GM12878 (cell line): ENCODE results near the gene STRN4. TPM values are rescaled to one million over a fixed set of nuclear protein-coding genes. Genes with fewer than 3 reads are reported as not detected.

ENCODE experiments used
- ESRRA ChIP-seq: IDR thresholded peaks from 2 replicates; pipeline ENCODE4 v1.6.1; 2012; ENCODE audit warnings: mild to moderate bottlenecking, low read length, improper control_type of control experiment
- MYB ChIP-seq: fragments of 150-350 bp; IDR thresholded peaks from 2 replicates; pipeline ENCODE4 v1.6.1; 2014; ENCODE audit warnings: mild to moderate bottlenecking, low read depth, low read length, borderline replicate concordance
- MYC ChIP-seq: IDR thresholded peaks from 2 replicates; pipeline ENCODE4 v1.6.1; 2011; ENCODE audit warnings: mild to moderate bottlenecking, low read length, moderate library complexity, inconsistent platforms; ENCODE audit not compliant: insufficient read depth, insufficient replicate concordance, insufficient read length, severe bottlenecking
- NFXL1 ChIP-seq: fragments of 450-650 bp; IDR thresholded peaks from 2 replicates; pipeline ENCODE4 v1.6.1; 2017; ENCODE audit warnings: antibody characterized with exemption, mild to moderate bottlenecking, borderline replicate concordance
- NFYA ChIP-seq: IDR thresholded peaks from 2 replicates; pipeline ENCODE4 v1.6.1; 2011; ENCODE audit warnings: low read depth, mild to moderate bottlenecking, low read length, improper control_type of control experiment, borderline replicate concordance
- RAD21 ChIP-seq: IDR thresholded peaks from 2 replicates; pipeline ENCODE4 v1.6.1; 2011; ENCODE audit warnings: mild to moderate bottlenecking, low read depth, low read length, moderate library complexity; ENCODE audit not compliant: insufficient read depth
- SMAD1 ChIP-seq: fragments of 450-650 bp; IDR thresholded peaks from 2 replicates; pipeline ENCODE4 v1.6.1; 2018; ENCODE audit warnings: mild to moderate bottlenecking, low read depth; ENCODE audit not compliant: partially characterized antibody
- SMAD5 ChIP-seq: IDR thresholded peaks from 2 replicates; pipeline ENCODE4 v1.6.1; 2016; ENCODE audit warnings: antibody characterized with exemption, low read depth
- SP1 ChIP-seq: IDR thresholded peaks from one replicate; pipeline ENCODE4 v1.6.1; 2011; ENCODE audit warnings: low read depth, low read length
- SPI1 ChIP-seq: IDR thresholded peaks from 2 replicates; pipeline ENCODE4 v1.6.1; 2011; ENCODE audit warnings: low read depth, mild to moderate bottlenecking, low read length, moderate library complexity, borderline replicate concordance; ENCODE audit not compliant: insufficient read depth
- SREBF1 ChIP-seq: IDR thresholded peaks from 2 replicates; pipeline ENCODE4 v1.6.1; 2012; ENCODE audit warnings: mild to moderate bottlenecking, low read length
- SUZ12 ChIP-seq: fragments of 200-600 bp; sonication (generic); IDR thresholded peaks from one replicate; pipeline ENCODE4 v1.6.1; 2018; ENCODE audit warnings: antibody characterized with exemption, mild to moderate bottlenecking; ENCODE audit not compliant: unreplicated experiment
- polyA plus RNA-seq, 11 experiments: library from polyadenylated mRNA; depleted of rRNA in 4 of 11; unstranded in 6 of 11; stranded (reverse) in 5 of 11; fragments of >200 nt; fragmentation: Nextera tagmentation in 4 of 11; fragmentation: Illumina TruSeq in 1 of 11; extraction: Ambion mirVana in 4 of 11; extraction: Trizol in 1 of 11; gene quantifications; 1 replicate in 1 of 11; 2 replicates in 10 of 11; pipeline versions ENCODE4 v1.2.1 to v1.2.3, GENCODE V29; 2011 to 2016; ENCODE audit warnings: inconsistent platforms in 2 of 11, missing spikeins in 2 of 11, low read depth in 1 of 11
- total RNA-seq, 4 experiments: library from RNA; depleted of rRNA in 3 of 4; stranded (reverse); fragments of >200 nt in 3 of 4; fragmentation: Illumina TruSeq in 1 of 4; extraction: Trizol in 1 of 4; gene quantifications; 2 replicates each; pipeline versions ENCODE4 v1.2.1 to v1.2.3, GENCODE V29; 2013 to 2021
- TF ChIP-seq, protein P1 (sequence below), 3 experiments: IDR thresholded peaks in 2 of 3; conservative IDR thresholded peaks in 1 of 3; 2 replicates each; pipeline ENCODE4 v1.5.1; 2011; ENCODE audit warnings: low read depth in 3 of 3, low read length in 3 of 3, mild to moderate bottlenecking in 3 of 3, control low read depth in 2 of 3, moderate library complexity in 2 of 3, inconsistent platforms in 1 of 3, mixed read lengths in 1 of 3; ENCODE audit not compliant: control insufficient read depth in 2 of 3, insufficient read depth in 1 of 3; ENCODE audit errors: extremely low read depth in 1 of 3
- TF ChIP-seq, protein P2 (sequence below): fragments of 450-650 bp; IDR thresholded peaks from 2 replicates; pipeline ENCODE4 v1.6.1; 2017; ENCODE audit warnings: low read depth, mild to moderate bottlenecking, moderate library complexity
- TF ChIP-seq, protein P3 (sequence below): IDR thresholded peaks from 2 replicates; pipeline ENCODE4 v1.6.1; 2011; ENCODE audit warnings: low read depth, mild to moderate bottlenecking, low read length, moderate library complexity, borderline replicate concordance; ENCODE audit errors: extremely low read depth
- TF ChIP-seq, protein P4 (sequence below): fragments of 450-650 bp; IDR thresholded peaks from 2 replicates; pipeline ENCODE4 v1.6.1; 2016; ENCODE audit warnings: mild to moderate bottlenecking
- TF ChIP-seq, protein P5 (sequence below): fragments of 450-650 bp; formaldehyde crosslinking; IDR thresholded peaks from 2 replicates; pipeline ENCODE4 v1.4.0; 2022; ENCODE audit warnings: mild to moderate bottlenecking, moderate library complexity

The STRN4 gene
- total and polyA plus RNA-seq, 10 of the 15 experiments (the other 5 are each of a cell fraction or from before 2014, with no cell fraction given), result 0.42 to 62.8 (median 22.5) TPM

DNA sequence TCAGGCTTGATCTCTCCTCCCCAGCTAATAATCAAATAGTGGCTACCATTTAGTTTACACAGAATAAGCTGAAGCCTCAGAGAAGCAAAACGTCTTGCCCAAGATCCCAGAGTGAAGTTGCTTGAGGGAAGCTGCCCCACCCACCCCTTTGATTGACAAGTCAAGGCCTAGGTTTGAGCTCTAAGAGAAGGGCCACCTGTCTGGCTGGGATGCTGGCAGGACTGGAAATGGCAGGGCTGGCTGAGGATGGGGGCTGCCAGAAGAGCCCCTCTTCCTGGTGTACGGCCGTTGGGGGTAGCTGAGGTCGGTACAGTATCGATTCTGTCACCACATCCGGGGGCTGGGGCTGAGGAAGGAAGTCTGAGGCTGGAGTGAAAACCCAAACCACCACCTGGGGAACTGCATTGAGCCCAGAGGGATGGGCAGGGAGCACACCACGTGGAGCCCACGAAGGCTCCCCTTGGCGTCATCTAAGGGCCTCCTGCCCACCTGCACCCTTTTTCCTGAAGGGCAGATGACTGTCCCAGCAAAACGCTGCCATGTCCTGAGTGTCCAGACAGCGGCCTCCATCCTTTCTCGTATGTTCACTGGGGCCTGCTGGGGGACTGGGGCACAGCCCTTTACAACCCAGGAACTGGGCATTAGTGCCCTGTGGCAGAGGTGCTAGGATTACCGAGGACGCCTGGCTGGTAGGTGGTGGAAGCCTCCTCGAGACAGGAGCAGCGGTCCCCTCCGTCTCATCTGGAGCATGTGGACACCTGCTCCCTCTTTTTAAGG is 27.9 kb downstream of the STRN4 start (continued):
- TF ChIP-seq, protein P1, sequence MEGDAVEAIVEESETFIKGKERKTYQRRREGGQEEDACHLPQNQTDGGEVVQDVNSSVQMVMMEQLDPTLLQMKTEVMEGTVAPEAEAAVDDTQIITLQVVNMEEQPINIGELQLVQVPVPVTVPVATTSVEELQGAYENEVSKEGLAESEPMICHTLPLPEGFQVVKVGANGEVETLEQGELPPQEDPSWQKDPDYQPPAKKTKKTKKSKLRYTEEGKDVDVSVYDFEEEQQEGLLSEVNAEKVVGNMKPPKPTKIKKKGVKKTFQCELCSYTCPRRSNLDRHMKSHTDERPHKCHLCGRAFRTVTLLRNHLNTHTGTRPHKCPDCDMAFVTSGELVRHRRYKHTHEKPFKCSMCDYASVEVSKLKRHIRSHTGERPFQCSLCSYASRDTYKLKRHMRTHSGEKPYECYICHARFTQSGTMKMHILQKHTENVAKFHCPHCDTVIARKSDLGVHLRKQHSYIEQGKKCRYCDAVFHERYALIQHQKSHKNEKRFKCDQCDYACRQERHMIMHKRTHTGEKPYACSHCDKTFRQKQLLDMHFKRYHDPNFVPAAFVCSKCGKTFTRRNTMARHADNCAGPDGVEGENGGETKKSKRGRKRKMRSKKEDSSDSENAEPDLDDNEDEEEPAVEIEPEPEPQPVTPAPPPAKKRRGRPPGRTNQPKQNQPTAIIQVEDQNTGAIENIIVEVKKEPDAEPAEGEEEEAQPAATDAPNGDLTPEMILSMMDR (IDR thresholded peaks at IDR 0.05 in 2 of 3, conservative IDR thresholded peaks at IDR 0.05 in 1 of 3; ENCODE audit: control insufficient read depth in 2 of 3, extremely low read depth in 1 of 3, insufficient read depth in 1 of 3, low read depth in 3 of 3, low read length in 3 of 3), result no peak
- TF ChIP-seq, protein P2, sequence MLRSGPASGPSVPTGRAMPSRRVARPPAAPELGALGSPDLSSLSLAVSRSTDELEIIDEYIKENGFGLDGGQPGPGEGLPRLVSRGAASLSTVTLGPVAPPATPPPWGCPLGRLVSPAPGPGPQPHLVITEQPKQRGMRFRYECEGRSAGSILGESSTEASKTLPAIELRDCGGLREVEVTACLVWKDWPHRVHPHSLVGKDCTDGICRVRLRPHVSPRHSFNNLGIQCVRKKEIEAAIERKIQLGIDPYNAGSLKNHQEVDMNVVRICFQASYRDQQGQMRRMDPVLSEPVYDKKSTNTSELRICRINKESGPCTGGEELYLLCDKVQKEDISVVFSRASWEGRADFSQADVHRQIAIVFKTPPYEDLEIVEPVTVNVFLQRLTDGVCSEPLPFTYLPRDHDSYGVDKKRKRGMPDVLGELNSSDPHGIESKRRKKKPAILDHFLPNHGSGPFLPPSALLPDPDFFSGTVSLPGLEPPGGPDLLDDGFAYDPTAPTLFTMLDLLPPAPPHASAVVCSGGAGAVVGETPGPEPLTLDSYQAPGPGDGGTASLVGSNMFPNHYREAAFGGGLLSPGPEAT, result no peak
- TF ChIP-seq RAD21 (no peak), SPI1 (peak; percentile 65), SUZ12 (no peak), ESRRA (no peak), NFXL1 (no peak), SP1 (no peak), MYC (peak; percentile 54), SMAD1 (no peak), NFYA (no peak), SREBF1 (no peak), SMAD5 (peak; percentile 62), MYB (no peak)
- TF ChIP-seq, protein P3, sequence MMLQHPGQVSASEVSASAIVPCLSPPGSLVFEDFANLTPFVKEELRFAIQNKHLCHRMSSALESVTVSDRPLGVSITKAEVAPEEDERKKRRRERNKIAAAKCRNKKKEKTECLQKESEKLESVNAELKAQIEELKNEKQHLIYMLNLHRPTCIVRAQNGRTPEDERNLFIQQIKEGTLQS, result no peak
- TF ChIP-seq, protein P4, sequence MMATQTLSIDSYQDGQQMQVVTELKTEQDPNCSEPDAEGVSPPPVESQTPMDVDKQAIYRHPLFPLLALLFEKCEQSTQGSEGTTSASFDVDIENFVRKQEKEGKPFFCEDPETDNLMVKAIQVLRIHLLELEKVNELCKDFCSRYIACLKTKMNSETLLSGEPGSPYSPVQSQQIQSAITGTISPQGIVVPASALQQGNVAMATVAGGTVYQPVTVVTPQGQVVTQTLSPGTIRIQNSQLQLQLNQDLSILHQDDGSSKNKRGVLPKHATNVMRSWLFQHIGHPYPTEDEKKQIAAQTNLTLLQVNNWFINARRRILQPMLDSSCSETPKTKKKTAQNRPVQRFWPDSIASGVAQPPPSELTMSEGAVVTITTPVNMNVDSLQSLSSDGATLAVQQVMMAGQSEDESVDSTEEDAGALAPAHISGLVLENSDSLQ, result peak; percentile 93
- TF ChIP-seq, protein P5, sequence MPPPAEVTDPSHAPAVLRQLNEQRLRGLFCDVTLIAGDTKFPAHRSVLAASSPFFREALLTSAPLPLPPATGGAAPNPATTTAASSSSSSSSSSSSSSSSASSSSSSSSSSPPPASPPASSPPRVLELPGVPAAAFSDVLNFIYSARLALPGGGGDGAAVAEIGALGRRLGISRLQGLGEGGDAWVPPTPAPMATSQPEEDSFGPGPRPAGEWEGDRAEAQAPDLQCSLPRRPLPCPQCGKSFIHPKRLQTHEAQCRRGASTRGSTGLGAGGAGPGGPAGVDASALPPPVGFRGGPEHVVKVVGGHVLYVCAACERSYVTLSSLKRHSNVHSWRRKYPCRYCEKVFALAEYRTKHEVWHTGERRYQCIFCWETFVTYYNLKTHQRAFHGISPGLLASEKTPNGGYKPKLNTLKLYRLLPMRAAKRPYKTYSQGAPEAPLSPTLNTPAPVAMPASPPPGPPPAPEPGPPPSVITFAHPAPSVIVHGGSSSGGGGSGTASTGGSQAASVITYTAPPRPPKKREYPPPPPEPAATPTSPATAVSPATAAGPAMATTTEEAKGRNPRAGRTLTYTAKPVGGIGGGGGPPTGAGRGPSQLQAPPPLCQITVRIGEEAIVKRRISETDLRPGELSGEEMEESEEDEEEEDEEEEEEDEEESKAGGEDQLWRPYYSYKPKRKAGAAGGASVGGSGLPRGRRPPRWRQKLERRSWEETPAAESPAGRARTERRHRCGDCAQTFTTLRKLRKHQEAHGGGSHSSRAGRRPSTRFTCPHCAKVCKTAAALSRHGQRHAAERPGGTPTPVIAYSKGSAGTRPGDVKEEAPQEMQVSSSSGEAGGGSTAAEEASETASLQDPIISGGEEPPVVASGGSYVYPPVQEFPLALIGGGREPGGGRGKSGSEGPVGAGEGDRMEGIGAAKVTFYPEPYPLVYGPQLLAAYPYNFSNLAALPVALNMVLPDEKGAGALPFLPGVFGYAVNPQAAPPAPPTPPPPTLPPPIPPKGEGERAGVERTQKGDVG (CRISPR knock-in tag), result no peak
